Measurements from ENCODE around the gene RBM24.

RBM24 gene

GRCh38 chr6:17276766-17277165, 4.4 kb upstream of the RBM24 start:
- TF ChIP-seq CTCF (conservative IDR thresholded peaks at IDR 0.05; ENCODE audit: low read length) = no peak
- no peak overlapping the region for H3K4me3 ChIP-seq (ENCODE audit: low read length)
- peak; percentile 30 for DNase-seq (ENCODE audit: low read depth)

- H3K4me3 ChIP-seq (ENCODE audit: low read length) = no peak overlapping the region
- no peak for DNase-seq (ENCODE audit: low read depth)
- TF ChIP-seq CTCF (conservative IDR thresholded peaks at IDR 0.05; ENCODE audit: low read length) = no peak
These were observed 3.9 kb upstream of the RBM24 start for GRCh38 chr6:17277256-17277655.

GRCh38 chr6:17278289-17279063, 2.7 kb upstream of the RBM24 start:
- no peak for TF ChIP-seq CTCF (conservative IDR thresholded peaks at IDR 0.05; ENCODE audit: low read length)
- peak overlapping the region; percentile 25; the same call in 1 of the 2 replicates for H3K4me3 ChIP-seq (ENCODE audit: low read length)
- DNase-seq (ENCODE audit: low read depth) = peak; percentile 88

- no peak for DNase-seq (ENCODE audit: low read depth)
- no peak for TF ChIP-seq CTCF (conservative IDR thresholded peaks at IDR 0.05; ENCODE audit: low read length)
- peak overlapping the region; percentile 92 for H3K4me3 ChIP-seq (ENCODE audit: low read length)
These were observed 1.0 kb upstream of the RBM24 start for GRCh38 chr6:17280138-17280537.

GRCh38 chr6:17280552-17281090, 540 bp upstream of the RBM24 start:
- H3K4me3 ChIP-seq (ENCODE audit: low read length) = peak overlapping the region; percentile 92

GRCh38 chr6:17281497-17282481, 628 bp downstream of the RBM24 start:
- no peak for TF ChIP-seq CTCF (conservative IDR thresholded peaks at IDR 0.05; ENCODE audit: low read length)

More at GRCh38 chr6:17280552-17281090, 540 bp upstream of the RBM24 start:
- TF ChIP-seq CTCF (conservative IDR thresholded peaks at IDR 0.05; ENCODE audit: low read length) = peak; percentile 16; the same call in 1 of the 2 replicates
- DNase-seq (ENCODE audit: low read depth) = peak; percentile 37

More at GRCh38 chr6:17281497-17282481, 628 bp downstream of the RBM24 start:
- peak overlapping the region; percentile 92 for H3K4me3 ChIP-seq (ENCODE audit: low read length)
- DNase-seq (ENCODE audit: low read depth) = peak; percentile 50

Data from AG10803 (cell line).